Body of pancreas (tissue), 4 donors: Measurements from ENCODE around the gene INAVA. TPM values are rescaled to one million over a fixed set of nuclear protein-coding genes. Genes with fewer than 3 reads are reported as not detected.
A peak's percentile ranks its signal among the peaks of the same experiment; 100 is the strongest.
"Not testable (repeated sequence)": the region's sequence is repeated elsewhere in the genome, so short reads cannot be mapped to it uniquely, and the experiment has no call there.

ENCODE experiments used
- ATAC-seq: fragments of 150-250 bp; one replicate; pipeline ENCODE4 v1.9.1; 2016
- DNase-seq, 4 donors: peaks; one replicate each; pipeline ENCODE4 v3.0.0-alpha.2; 2019
- H3K27ac ChIP-seq, 4 donors: fragments of 200-600 bp; sonication (generic); 1 replicate in 3 of 4; 2 replicates in 1 of 4; pipeline versions ENCODE4 v1.5.1 to v1.6.1; 2016 to 2019; ENCODE audit warnings: mild to moderate bottlenecking in 1 of 4, mixed read lengths in 1 of 4, moderate library complexity in 1 of 4
- H3K27me3 ChIP-seq, 2 donors: fragments of 200-600 bp; sonication (generic); one replicate each; pipeline ENCODE4 v1.6.0; 2016; ENCODE audit warnings: mild to moderate bottlenecking in 1 of 2
- H3K36me3 ChIP-seq, 2 donors: fragments of 200-600 bp; sonication (generic); replicated peaks in 1 of 2; 2 replicates each; pipeline ENCODE4 v1.5.1; 2016; ENCODE audit warnings: low read depth in 2 of 2; ENCODE audit not compliant: insufficient read depth in 1 of 2
- H3K4me1 ChIP-seq: fragments of 200-600 bp; sonication (generic); one replicate; pipeline ENCODE4 v1.6.0; 2016
- H3K4me3 ChIP-seq, 2 donors: fragments of 200-600 bp; sonication (generic); 1 replicate in 1 of 2; 2 replicates in 1 of 2; pipeline ENCODE4 v1.5.1; 2016 to 2019
- H3K9me3 ChIP-seq, 3 donors: fragments of 200-600 bp; sonication (generic); 1 replicate in 2 of 3; 2 replicates in 1 of 3; pipeline ENCODE4 v1.5.1; 2016
- POLR2A ChIP-seq, 3 donors: fragments of 450-650 bp; IDR thresholded peaks; one replicate each; pipeline ENCODE4 v1.6.1; 2016; ENCODE audit warnings: antibody characterized with exemption in 3 of 3, mild to moderate bottlenecking in 2 of 3
- WGBS, 2 donors: methylation state at CpG; one replicate each; pipeline ENCODE4 v1.1.5; 2017; 5-methylcytosine and 5-hydroxymethylcytosine counted together
- intact Hi-C: fragments of 100-400 bp; cut with DNase I; formaldehyde crosslinking; loops from one replicate; pipeline ENCODE4 v1.15.1; 2023
- total RNA-seq, 2 donors: library from RNA; depleted of rRNA; stranded (reverse); fragments of >200 nt; gene quantifications; one replicate each; pipeline ENCODE4 v1.1.0, GENCODE V29; 2016
- TF ChIP-seq, protein P1 (sequence below), 7 experiments: fragments of 450-650 bp in 4 of 7; fragments of 200-600 bp in 3 of 7; sonication (generic) in 3 of 7; IDR thresholded peaks; one replicate each; pipeline ENCODE4 v1.5.1; 2016 to 2019; ENCODE audit warnings: antibody characterized with exemption in 7 of 7

INAVA gene
- total RNA-seq, 2 donors from 2014 or later: 22.1 to 30.7 TPM

DNA sequence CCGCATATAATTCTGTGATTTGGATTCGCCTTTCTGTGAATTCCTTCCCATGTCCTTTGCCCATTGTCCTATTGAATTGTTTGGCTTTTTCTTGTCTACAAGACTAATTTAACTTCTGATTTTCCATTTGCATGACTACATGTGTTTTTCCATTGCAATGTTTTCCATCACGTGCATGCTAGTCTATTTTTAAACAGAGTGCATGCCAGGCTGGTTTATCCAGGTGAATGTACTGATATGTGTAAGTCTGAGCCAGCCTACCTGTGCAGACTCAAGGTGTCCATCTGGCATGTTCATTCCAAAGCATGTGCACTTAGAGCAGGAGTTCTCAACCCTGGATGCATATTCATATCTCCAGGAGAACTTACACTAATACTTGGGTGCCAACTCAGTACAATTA, 59.7 kb downstream of the INAVA start:
- no peaks in the 10 kb centered on the region for H3K27me3 ChIP-seq
- TF ChIP-seq POLR2A (IDR thresholded peaks at IDR 0.05): no peak
- TF ChIP-seq, protein P1, sequence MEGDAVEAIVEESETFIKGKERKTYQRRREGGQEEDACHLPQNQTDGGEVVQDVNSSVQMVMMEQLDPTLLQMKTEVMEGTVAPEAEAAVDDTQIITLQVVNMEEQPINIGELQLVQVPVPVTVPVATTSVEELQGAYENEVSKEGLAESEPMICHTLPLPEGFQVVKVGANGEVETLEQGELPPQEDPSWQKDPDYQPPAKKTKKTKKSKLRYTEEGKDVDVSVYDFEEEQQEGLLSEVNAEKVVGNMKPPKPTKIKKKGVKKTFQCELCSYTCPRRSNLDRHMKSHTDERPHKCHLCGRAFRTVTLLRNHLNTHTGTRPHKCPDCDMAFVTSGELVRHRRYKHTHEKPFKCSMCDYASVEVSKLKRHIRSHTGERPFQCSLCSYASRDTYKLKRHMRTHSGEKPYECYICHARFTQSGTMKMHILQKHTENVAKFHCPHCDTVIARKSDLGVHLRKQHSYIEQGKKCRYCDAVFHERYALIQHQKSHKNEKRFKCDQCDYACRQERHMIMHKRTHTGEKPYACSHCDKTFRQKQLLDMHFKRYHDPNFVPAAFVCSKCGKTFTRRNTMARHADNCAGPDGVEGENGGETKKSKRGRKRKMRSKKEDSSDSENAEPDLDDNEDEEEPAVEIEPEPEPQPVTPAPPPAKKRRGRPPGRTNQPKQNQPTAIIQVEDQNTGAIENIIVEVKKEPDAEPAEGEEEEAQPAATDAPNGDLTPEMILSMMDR (IDR thresholded peaks at IDR 0.05): no peak

DNA sequence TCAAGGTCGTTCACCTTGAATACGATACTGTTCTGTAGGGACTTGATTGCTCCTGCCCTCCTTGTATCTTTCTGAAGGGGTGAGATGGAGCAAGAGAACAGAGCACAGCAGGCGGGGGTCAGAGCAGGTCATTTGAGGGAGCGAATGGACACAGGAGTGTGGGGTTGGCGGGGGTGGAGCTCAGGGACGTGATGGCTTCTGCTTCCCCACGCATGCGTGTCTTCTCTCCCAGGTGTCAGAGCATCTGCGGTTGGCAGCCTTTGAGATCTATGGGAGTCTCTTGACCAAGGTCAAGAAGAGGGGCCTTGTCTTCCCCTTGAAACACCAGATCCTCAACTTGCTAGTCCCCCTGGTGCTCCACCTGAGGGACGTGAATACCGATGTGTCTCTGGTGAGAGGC, 63.9 kb downstream of the INAVA start:
- H3K4me3 ChIP-seq: no peak overlapping the region
- no peak for ATAC-seq
- no peaks in the 10 kb centered on the region for H3K27me3 ChIP-seq
- H3K36me3 ChIP-seq: no peaks in the 10 kb centered on the region
- no peak for DNase-seq
- H3K9me3 ChIP-seq: no peaks in the 10 kb centered on the region
- TF ChIP-seq, protein P1 (IDR thresholded peaks at IDR 0.05): no peak
- TF ChIP-seq POLR2A (IDR thresholded peaks at IDR 0.05): no peak
- H3K4me1 ChIP-seq: peaks cover 6% of the 10 kb centered on the region
- WGBS, 2 donors: 89 to 95% methylated on average over 11 of the region's 11 CpGs
- no peak overlapping the region for H3K27ac ChIP-seq
- intact Hi-C loops: no loop called here

More for the DNA sequence above, 59.7 kb downstream of the INAVA start:
- intact Hi-C loops: no loop called here
- H3K27ac ChIP-seq: no peak overlapping the region
- no peak overlapping the region for H3K4me3 ChIP-seq
- H3K9me3 ChIP-seq: no peaks in the 10 kb centered on the region
- WGBS, 2 donors: 41 to 59% methylated on average over 3 of the region's 3 CpGs
- DNase-seq: peak in 3 of 4 donors; percentile 36 to 60 (median 44)
- ATAC-seq: peak; percentile 70
- peaks cover 6% of the 10 kb centered on the region for H3K4me1 ChIP-seq
- H3K36me3 ChIP-seq: no peaks in the 10 kb centered on the region

DNA sequence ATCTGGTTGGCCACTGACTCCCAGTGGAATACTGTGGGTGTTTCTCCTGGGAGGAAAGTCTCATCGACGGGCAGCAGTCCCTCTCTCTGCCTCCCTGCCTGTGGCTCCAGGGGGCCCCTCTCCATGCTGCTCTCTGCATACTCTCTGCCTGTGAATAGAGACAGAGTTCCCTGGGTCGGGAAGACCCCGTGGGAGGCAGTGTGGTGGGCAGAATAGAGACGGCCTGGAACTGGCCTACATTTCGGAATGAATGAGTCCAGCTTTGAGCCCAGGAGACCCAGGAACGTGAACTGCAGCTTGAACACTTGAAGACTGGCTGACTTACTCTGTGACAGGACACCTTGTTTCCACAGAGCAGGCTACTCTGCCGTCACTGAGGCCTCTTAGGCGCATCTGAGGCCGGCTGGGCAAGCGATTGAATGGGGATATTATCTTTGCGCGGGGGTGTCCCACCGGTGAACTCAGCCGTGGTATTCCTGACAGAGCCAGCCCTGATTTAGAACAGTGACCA, 64.8 kb downstream of the INAVA start:
- H3K4me1 ChIP-seq: peaks cover 3% of the 10 kb centered on the region
- intact Hi-C loops: no loop called here
- H3K4me3 ChIP-seq: no peak overlapping the region
- H3K27ac ChIP-seq: no peak overlapping the region
- H3K9me3 ChIP-seq: no peaks in the 10 kb centered on the region
- no peaks in the 10 kb centered on the region for H3K36me3 ChIP-seq
- no peaks in the 10 kb centered on the region for H3K27me3 ChIP-seq
- DNase-seq: no peak
- no peak for TF ChIP-seq POLR2A (IDR thresholded peaks at IDR 0.05)
- TF ChIP-seq, protein P1 (IDR thresholded peaks at IDR 0.05): no peak
- no peak for ATAC-seq
- WGBS, 2 donors: 82 to 88% methylated on average over 10 to 15 of the region's 15 CpGs

DNA sequence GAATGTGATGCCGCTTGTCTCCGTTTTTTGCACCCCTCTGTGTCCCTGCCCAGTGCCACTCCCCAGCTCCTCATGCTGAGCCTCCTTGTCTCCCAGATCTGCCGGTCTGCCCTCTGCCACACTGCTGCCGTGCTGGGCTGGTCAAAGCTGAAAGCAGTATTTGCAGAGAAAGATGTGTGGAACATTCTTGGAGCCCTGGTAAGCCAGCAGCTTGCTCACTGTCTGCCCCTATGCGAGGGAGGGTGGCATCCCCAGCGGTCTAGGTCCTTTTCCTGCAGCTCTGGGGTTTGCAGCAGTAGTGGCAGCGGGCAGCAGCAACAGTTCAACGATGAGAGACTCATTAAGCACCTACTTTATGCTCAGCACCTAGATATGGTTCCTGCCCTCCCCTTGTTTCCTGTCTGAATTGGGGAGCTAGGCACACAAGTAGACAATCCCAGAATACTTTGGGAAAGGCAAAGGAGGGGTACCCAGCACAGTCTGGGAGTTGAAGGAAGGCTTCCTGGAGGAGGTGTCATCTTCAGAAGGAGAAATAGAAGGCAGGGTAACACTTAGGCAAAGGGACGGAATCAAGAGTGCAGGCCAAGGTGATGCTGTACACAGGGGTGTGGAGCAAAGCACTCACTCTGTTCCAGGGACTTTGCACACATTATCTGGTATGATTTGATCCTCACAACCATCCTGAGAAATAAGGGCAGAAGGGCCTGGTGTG, 65.7 kb downstream of the INAVA start:
- no peaks in the 10 kb centered on the region for H3K9me3 ChIP-seq
- TF ChIP-seq POLR2A (IDR thresholded peaks at IDR 0.05): no peak
- TF ChIP-seq, protein P1 (IDR thresholded peaks at IDR 0.05): no peak
- no peaks in the 10 kb centered on the region for H3K27me3 ChIP-seq
- DNase-seq (no peak), ATAC-seq (no peak)
- H3K36me3 ChIP-seq: no peaks in the 10 kb centered on the region
- intact Hi-C loops: no loop called here
- no peak overlapping the region for H3K4me3 ChIP-seq
- no peaks in the 10 kb centered on the region for H3K4me1 ChIP-seq
- 72 to 74% methylated on average over 8 to 9 of the region's 9 CpGs for WGBS, 2 donors
- H3K27ac ChIP-seq: no peak overlapping the region

DNA sequence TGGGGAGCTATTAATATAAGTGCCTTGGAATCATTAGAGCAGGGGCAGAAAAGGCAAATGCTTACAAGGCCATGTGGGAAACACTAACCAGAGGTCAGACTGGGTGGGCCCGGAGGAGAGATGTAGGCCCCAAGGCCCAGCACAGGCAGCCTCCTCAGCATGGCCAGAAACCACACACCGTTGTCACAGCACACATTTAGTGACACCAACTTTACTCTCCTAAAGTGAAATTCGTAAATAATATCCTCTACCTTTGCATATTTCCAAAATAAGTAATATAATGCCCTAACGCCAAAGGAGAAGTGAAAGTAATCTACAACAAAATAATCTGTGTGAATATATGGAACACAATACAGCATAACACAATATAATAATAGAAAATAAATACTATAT, 66.2 kb downstream of the INAVA start:
- intact Hi-C loops: no loop called here
- no peaks in the 10 kb centered on the region for H3K9me3 ChIP-seq
- no peak overlapping the region for H3K27ac ChIP-seq
- no peak for ATAC-seq
- H3K36me3 ChIP-seq: no peaks in the 10 kb centered on the region
- no peaks in the 10 kb centered on the region for H3K4me1 ChIP-seq
- H3K27me3 ChIP-seq: no peaks in the 10 kb centered on the region
- no peak overlapping the region for H3K4me3 ChIP-seq
- no peak for DNase-seq
- TF ChIP-seq, protein P1 (IDR thresholded peaks at IDR 0.05): no peak
- TF ChIP-seq POLR2A (IDR thresholded peaks at IDR 0.05): no peak
- WGBS, 2 donors: 84 to 85% methylated on average over 4 of the region's 4 CpGs

DNA sequence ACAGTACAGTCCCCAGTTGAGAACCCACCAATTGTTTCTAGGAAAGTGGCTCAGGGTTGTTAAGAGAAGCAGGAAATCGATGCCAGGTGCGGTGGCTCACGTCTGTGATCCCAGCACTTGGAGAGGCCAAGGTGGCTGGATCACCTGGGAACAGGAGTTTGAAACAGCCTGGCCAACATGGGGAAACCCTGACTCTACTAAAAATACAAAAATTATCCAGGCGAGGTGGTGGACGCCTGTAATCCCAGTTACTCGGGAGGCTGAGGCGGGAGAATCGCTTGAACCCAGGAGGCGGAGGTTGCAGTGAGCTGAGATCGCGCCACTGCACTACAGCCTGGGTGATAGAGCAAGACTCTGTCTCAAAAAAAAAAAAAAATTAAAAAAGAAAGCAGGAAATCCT, 67.5 kb downstream of the INAVA start:
- H3K36me3 ChIP-seq, H3K4me1 ChIP-seq, H3K27me3 ChIP-seq, H3K27ac ChIP-seq, DNase-seq, ATAC-seq, intact Hi-C loops, H3K9me3 ChIP-seq, H3K4me3 ChIP-seq: not testable (repeated sequence)
- 90 to 96% methylated on average over 11 of the region's 11 CpGs for WGBS, 2 donors
